Lower leg skin (tissue), 3 donors: ENCODE data around the gene TNRC6A.

ENCODE experiments used
- POLR2A ChIP-seq, 2 donors: fragments of 450-650 bp; IDR thresholded peaks; one replicate each; pipeline ENCODE4 v1.6.1; 2016 to 2017; ENCODE audit warnings: antibody characterized with exemption in 2 of 2, mild to moderate bottlenecking in 1 of 2, moderate library complexity in 1 of 2
- TF ChIP-seq, protein P1 (sequence below), 3 donors: fragments of 450-650 bp; IDR thresholded peaks; one replicate each; pipeline ENCODE4 v1.5.1; 2016; ENCODE audit warnings: antibody characterized with exemption in 3 of 3, mild to moderate bottlenecking in 3 of 3, moderate library complexity in 2 of 3

DNA sequence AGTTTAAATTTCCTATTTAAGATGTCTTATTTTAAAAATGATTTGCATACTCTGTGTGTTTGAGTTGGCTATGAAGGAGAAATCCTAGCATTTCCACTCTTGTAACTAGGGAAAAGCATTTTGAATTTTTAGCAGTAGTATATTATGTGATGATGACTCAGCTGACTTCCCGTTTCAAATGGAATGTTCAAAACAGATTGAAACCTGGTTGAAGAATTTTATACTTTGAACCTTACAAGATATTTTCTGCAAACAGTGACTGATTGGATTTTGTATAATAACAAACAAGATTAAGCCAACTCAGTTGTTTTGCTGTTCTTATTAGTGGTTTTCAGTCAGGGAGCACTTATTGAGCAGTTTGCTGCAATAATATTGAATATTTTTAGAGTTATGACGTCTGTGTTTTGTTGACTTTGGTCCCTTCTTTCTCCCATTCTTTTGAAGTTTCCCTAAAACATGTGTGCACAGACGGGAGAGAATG, 8.0 kb downstream of the TNRC6A start:
- TF ChIP-seq, protein P1, sequence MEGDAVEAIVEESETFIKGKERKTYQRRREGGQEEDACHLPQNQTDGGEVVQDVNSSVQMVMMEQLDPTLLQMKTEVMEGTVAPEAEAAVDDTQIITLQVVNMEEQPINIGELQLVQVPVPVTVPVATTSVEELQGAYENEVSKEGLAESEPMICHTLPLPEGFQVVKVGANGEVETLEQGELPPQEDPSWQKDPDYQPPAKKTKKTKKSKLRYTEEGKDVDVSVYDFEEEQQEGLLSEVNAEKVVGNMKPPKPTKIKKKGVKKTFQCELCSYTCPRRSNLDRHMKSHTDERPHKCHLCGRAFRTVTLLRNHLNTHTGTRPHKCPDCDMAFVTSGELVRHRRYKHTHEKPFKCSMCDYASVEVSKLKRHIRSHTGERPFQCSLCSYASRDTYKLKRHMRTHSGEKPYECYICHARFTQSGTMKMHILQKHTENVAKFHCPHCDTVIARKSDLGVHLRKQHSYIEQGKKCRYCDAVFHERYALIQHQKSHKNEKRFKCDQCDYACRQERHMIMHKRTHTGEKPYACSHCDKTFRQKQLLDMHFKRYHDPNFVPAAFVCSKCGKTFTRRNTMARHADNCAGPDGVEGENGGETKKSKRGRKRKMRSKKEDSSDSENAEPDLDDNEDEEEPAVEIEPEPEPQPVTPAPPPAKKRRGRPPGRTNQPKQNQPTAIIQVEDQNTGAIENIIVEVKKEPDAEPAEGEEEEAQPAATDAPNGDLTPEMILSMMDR (IDR thresholded peaks at IDR 0.05) = no peak
- no peak for TF ChIP-seq POLR2A (IDR thresholded peaks at IDR 0.05)
